ENCODE results near the gene SPEM3. TPM values are rescaled to one million over a fixed set of nuclear protein-coding genes. Genes with fewer than 3 reads are reported as not detected.
"Not testable (repeated sequence)": the region's sequence is repeated elsewhere in the genome, so short reads cannot be mapped to it uniquely, and the experiment has no call there.

Gene SPEM3
- total and polyA plus RNA-seq, 2 of the 13 experiments (the other 11 are each of a cell fraction or from before 2014, with no cell fraction given): not detected

GRCh38 chr17:7468804-7469389, 40.2 kb downstream of the SPEM3 start (continued):
- TF ChIP-seq ZSCAN5A (CRISPR knock-in tag; IDR thresholded peaks at IDR 0.05; ENCODE audit: borderline replicate concordance) (no peak), ZNF326 (CRISPR knock-in tag; IDR thresholded peaks at IDR 0.05; ENCODE audit: borderline replicate concordance) (no peak), DNMT1 (CRISPR knock-in tag; IDR thresholded peaks at IDR 0.05) (no peak), ARNT (IDR thresholded peaks at IDR 0.05) (no peak), IRX3 (CRISPR knock-in tag; IDR thresholded peaks at IDR 0.05; ENCODE audit: borderline replicate concordance, low read depth) (no peak)
- TF ChIP-seq, protein P1, sequence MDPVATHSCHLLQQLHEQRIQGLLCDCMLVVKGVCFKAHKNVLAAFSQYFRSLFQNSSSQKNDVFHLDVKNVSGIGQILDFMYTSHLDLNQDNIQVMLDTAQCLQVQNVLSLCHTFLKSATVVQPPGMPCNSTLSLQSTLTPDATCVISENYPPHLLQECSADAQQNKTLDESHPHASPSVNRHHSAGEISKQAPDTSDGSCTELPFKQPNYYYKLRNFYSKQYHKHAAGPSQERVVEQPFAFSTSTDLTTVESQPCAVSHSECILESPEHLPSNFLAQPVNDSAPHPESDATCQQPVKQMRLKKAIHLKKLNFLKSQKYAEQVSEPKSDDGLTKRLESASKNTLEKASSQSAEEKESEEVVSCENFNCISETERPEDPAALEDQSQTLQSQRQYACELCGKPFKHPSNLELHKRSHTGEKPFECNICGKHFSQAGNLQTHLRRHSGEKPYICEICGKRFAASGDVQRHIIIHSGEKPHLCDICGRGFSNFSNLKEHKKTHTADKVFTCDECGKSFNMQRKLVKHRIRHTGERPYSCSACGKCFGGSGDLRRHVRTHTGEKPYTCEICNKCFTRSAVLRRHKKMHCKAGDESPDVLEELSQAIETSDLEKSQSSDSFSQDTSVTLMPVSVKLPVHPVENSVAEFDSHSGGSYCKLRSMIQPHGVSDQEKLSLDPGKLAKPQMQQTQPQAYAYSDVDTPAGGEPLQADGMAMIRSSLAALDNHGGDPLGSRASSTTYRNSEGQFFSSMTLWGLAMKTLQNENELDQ (CRISPR knock-in tag; IDR thresholded peaks at IDR 0.05; ENCODE audit: borderline replicate concordance): no peak

GRCh38 chr17:7469843-7470242, 41.2 kb downstream of the SPEM3 start:
- BruUV-seq (replicated peaks): not testable (repeated sequence)

GRCh38 chr17:7470457-7470973, 41.9 kb downstream of the SPEM3 start:
- H2AFZ ChIP-seq (ENCODE audit: low read length); CTCF ChIA-PET (ENCODE audit: low intra/inter-chr PET ratio, low total read pairs); H3K9me3 ChIP-seq (ENCODE audit: low read length); FAIRE-seq; ATAC-seq; BruUV-seq (replicated peaks); H3K27ac ChIP-seq (ENCODE audit: extremely low read length, insufficient read depth, low read length); in situ Hi-C loops (cut with HindIII; ENCODE audit: extremely low pct_ligation_motif_present, low pct_unique_long_range_greater_than_20kb); H3K4me2 ChIP-seq (ENCODE audit: low read depth, low read length); H3K36me3 ChIP-seq (replicated peaks in 1 of 2; ENCODE audit: control insufficient read depth in 1 of 2, insufficient read depth in 2 of 2, low read length in 2 of 2); DNase-seq (ENCODE audit: low spot score); H3K4me3 ChIP-seq (replicated peaks in 1 of 3; ENCODE audit: insufficient read depth in 1 of 3, low read depth in 2 of 3, low read length in 3 of 3); H3K27me3 ChIP-seq (ENCODE audit: control insufficient read depth in 1 of 2, insufficient read depth in 2 of 2, low read length in 2 of 2); intact Hi-C loops (cut with micrococcal nuclease; ENCODE audit: unreplicated experiment); H3K9ac ChIP-seq (ENCODE audit: insufficient read depth, low read depth, low read length): not testable (repeated sequence)
- Histone ChIP-seq H4K20me1 (ENCODE audit: insufficient read depth, low read length) (peaks cover 14% of the 10 kb centered on the region), H3K4me1 (ENCODE audit: insufficient read depth, low read length) (peaks cover 47% of the 10 kb centered on the region), H3K79me2 (ENCODE audit: insufficient read depth, low read length) (peaks cover 22% of the 10 kb centered on the region)
- 95% methylated on average over 7 of the region's 8 CpGs for WGBS (ENCODE audit: low lambda C conversion rate)
- POLR2A ChIA-PET: interaction anchor here (1.0 to 1.7 kb wide), 2 partner anchors 14 to 25 kb away, joined by 4 to 5 read pairs; partner anchors contain the start of genes CHRNB1 and POLR2A

More at GRCh38 chr17:7469843-7470242, 41.2 kb downstream of the SPEM3 start:
- H3K9ac ChIP-seq (ENCODE audit: insufficient read depth, low read depth, low read length); H3K4me3 ChIP-seq (replicated peaks in 1 of 3; ENCODE audit: insufficient read depth in 1 of 3, low read depth in 2 of 3, low read length in 3 of 3); ATAC-seq; in situ Hi-C loops (cut with HindIII; ENCODE audit: extremely low pct_ligation_motif_present, low pct_unique_long_range_greater_than_20kb); H3K27ac ChIP-seq (ENCODE audit: extremely low read length, insufficient read depth, low read length); H2AFZ ChIP-seq (ENCODE audit: low read length); H3K27me3 ChIP-seq (ENCODE audit: control insufficient read depth in 1 of 2, insufficient read depth in 2 of 2, low read length in 2 of 2); H3K9me3 ChIP-seq (ENCODE audit: low read length); CTCF ChIA-PET (ENCODE audit: low intra/inter-chr PET ratio, low total read pairs); FAIRE-seq; H3K36me3 ChIP-seq (replicated peaks in 1 of 2; ENCODE audit: control insufficient read depth in 1 of 2, insufficient read depth in 2 of 2, low read length in 2 of 2); DNase-seq (ENCODE audit: low spot score); intact Hi-C loops (cut with micrococcal nuclease; ENCODE audit: unreplicated experiment); H3K4me2 ChIP-seq (ENCODE audit: low read depth, low read length): not testable (repeated sequence)
- peaks cover 21% of the 10 kb centered on the region for H3K79me2 ChIP-seq (ENCODE audit: insufficient read depth, low read length)
- H4K20me1 ChIP-seq (ENCODE audit: insufficient read depth, low read length): peaks cover 13% of the 10 kb centered on the region
- H3K4me1 ChIP-seq (ENCODE audit: insufficient read depth, low read length): peaks cover 41% of the 10 kb centered on the region
- WGBS (ENCODE audit: low lambda C conversion rate): 88% methylated on average over 12 of the region's 12 CpGs
- POLR2A ChIA-PET: interaction anchor here (1.0 to 1.7 kb wide), 2 partner anchors 14 to 25 kb away, joined by 4 to 5 read pairs; partner anchors contain the start of genes CHRNB1 and POLR2A
- TF ChIP-seq CEBPB (IDR thresholded peaks at IDR 0.05; ENCODE audit: borderline replicate concordance, low read depth, low read length) (0 out of 2 replicates have a peak, but pooled peaks have one; percentile 11), CEBPG (CRISPR knock-in tag; IDR thresholded peaks at IDR 0.05) (peak; percentile 65)

All from HepG2 (cell line).